Measurements from ENCODE around the gene C1orf115.

GRCh38 chr1:220742520-220742919 is 52.4 kb downstream of the C1orf115 start:
- no peak for TF ChIP-seq EZH2 (IDR thresholded peaks at IDR 0.05; ENCODE audit: insufficient read depth, low read length)
- TF ChIP-seq CTCF (IDR thresholded peaks at IDR 0.05; ENCODE audit: insufficient read depth, low read depth, low read length), result no peak

Data from astrocyte (in vitro differentiated cells and primary cell).